ENCODE results near the gene FEM1A.
"Not testable (repeated sequence)": the region's sequence is repeated elsewhere in the genome, so short reads cannot be mapped to it uniquely, and the experiment has no call there.

Gene FEM1A

GRCh38 chr19:4807188-4807587, 15.7 kb downstream of the FEM1A start:
- in situ Hi-C loops (cut with HindIII; ENCODE audit: low sequenced_read_pairs), result no loop called here

- in situ Hi-C loops (cut with HindIII; ENCODE audit: low sequenced_read_pairs), result no loop called here
These were observed 20.0 kb downstream of the FEM1A start for GRCh38 chr19:4811328-4812131.

GRCh38 chr19:4814625-4815425, 23.3 kb downstream of the FEM1A start:
- in situ Hi-C loops (cut with HindIII; ENCODE audit: low sequenced_read_pairs), result no loop called here

GRCh38 chr19:4815426-4816201, 24.1 kb downstream of the FEM1A start:
- in situ Hi-C loops (cut with HindIII; ENCODE audit: low sequenced_read_pairs), result no loop called here

- in situ Hi-C loops (cut with HindIII; ENCODE audit: low sequenced_read_pairs), result no loop called here
These were observed 24.8 kb downstream of the FEM1A start for GRCh38 chr19:4816202-4816949.

GRCh38 chr19:4816950-4817278, 25.4 kb downstream of the FEM1A start:
- in situ Hi-C loops (cut with HindIII; ENCODE audit: low sequenced_read_pairs), result no loop called here

- in situ Hi-C loops (cut with HindIII; ENCODE audit: low sequenced_read_pairs), result no loop called here
These were observed 26.1 kb downstream of the FEM1A start for GRCh38 chr19:4817467-4818277.

GRCh38 chr19:4821265-4821664, 29.7 kb downstream of the FEM1A start:
- in situ Hi-C loops (cut with HindIII; ENCODE audit: low sequenced_read_pairs), result no loop called here

GRCh38 chr19:4822354-4822753, 30.8 kb downstream of the FEM1A start:
- in situ Hi-C loops (cut with HindIII; ENCODE audit: low sequenced_read_pairs), result not testable (repeated sequence)

- in situ Hi-C loops (cut with HindIII; ENCODE audit: low sequenced_read_pairs), result no loop called here
These were observed 32.0 kb downstream of the FEM1A start for GRCh38 chr19:4823577-4823976.

- in situ Hi-C loops (cut with HindIII; ENCODE audit: low sequenced_read_pairs), result no loop called here
These were observed 37.6 kb downstream of the FEM1A start for GRCh38 chr19:4829001-4829712.

- in situ Hi-C loops (cut with HindIII; ENCODE audit: low sequenced_read_pairs), result no loop called here
These were observed 38.8 kb downstream of the FEM1A start for GRCh38 chr19:4830332-4830731.

- in situ Hi-C loops (cut with HindIII; ENCODE audit: low sequenced_read_pairs), result no loop called here
These were observed 39.3 kb downstream of the FEM1A start for GRCh38 chr19:4830768-4831265.

GRCh38 chr19:4831304-4831978, 39.9 kb downstream of the FEM1A start, which contains the start of gene TICAM1:
Gene TICAM1 (minus strand): TSS chr19:4831712. CDS start chr19:4818377, 13,335 bp downstream.
- in situ Hi-C loops (cut with HindIII; ENCODE audit: low sequenced_read_pairs), result no loop called here

GRCh38 chr19:4831979-4832340, 40.4 kb downstream of the FEM1A start:
- in situ Hi-C loops (cut with HindIII; ENCODE audit: low sequenced_read_pairs), result not testable (repeated sequence)

GRCh38 chr19:4832776-4833175, 41.2 kb downstream of the FEM1A start:
- in situ Hi-C loops (cut with HindIII; ENCODE audit: low sequenced_read_pairs), result no loop called here

GRCh38 chr19:4839192-4839591, 47.7 kb downstream of the FEM1A start:
- in situ Hi-C loops (cut with HindIII; ENCODE audit: low sequenced_read_pairs), result no loop called here

- in situ Hi-C loops (cut with HindIII; ENCODE audit: low sequenced_read_pairs), result no loop called here
These were observed 52.1 kb downstream of the FEM1A start for GRCh38 chr19:4843647-4843965.

All from endothelial cell of hepatic sinusoid (primary cell).